Caco-2 (cell line): ENCODE results near the gene DOCK4. TPM values are rescaled to one million over a fixed set of nuclear protein-coding genes. Genes with fewer than 3 reads are reported as not detected.
A peak's percentile ranks its signal among the peaks of the same experiment; 100 is the strongest.

Source experiments
- BruUV-seq: library from RNA; stranded (reverse); fragments of 400-500 nt; replicated peaks from 2 replicates; lab custom pipeline; 2021; lab: Mats Ljungman, UMichigan
- CTCF ChIA-PET: fragments of 300-600 bp; sonication (Branson Sonifier 250); formaldehyde crosslinking; loops from one replicate; lab custom pipeline; 2022; ENCODE audit warnings: antibody characterized with exemption; lab: Charles Lee
- POLR2A ChIA-PET: fragments of 300-600 bp; sonication (Branson Sonifier 250); formaldehyde crosslinking; loops from one replicate; lab custom pipeline; 2022; ENCODE audit warnings: antibody characterized with exemption; lab: Charles Lee
- DNase-seq, 2 experiments: peaks; one replicate each; pipeline versions ENCODE4 v3.0.0 to v3.0.0-alpha.2; 2020 to 2022
- H3K27me3 ChIP-seq: replicated peaks from 2 replicates; pipeline ENCODE4 v1.6.0; 2011; ENCODE audit warnings: low read length; ENCODE audit not compliant: control insufficient read depth, insufficient read depth
- H3K36me3 ChIP-seq: 2 replicates; pipeline ENCODE4 v1.5.1; 2011; ENCODE audit warnings: low read length; ENCODE audit not compliant: control insufficient read depth, insufficient read depth
- H3K4me1 ChIP-seq: fragments of 250-450 bp; sonication (Bioruptor Pico); 2 replicates; pipeline ENCODE4 v1.5.1; 2020; ENCODE audit warnings: mild to moderate bottlenecking
- H3K4me3 ChIP-seq: 2 replicates; pipeline ENCODE4 v1.5.1; 2011; ENCODE audit warnings: low read depth, mild to moderate bottlenecking, control low read depth, low read length
- H3K9me3 ChIP-seq: fragments of 250-450 bp; sonication (Bioruptor Pico); 2 replicates; pipeline ENCODE4 v1.5.1; 2020; ENCODE audit warnings: mild to moderate bottlenecking, moderate library complexity
- H3K27ac Mint-ChIP-seq: one replicate; pipeline ENCODE4 v1.8.0; 2022; ENCODE audit warnings: mixed read lengths; ENCODE audit not compliant: unreplicated experiment
- H3K27me3 Mint-ChIP-seq: one replicate; pipeline ENCODE4 v1.8.0; 2022; ENCODE audit warnings: mixed read lengths; ENCODE audit not compliant: insufficient read depth, unreplicated experiment
- H3K36me3 Mint-ChIP-seq: one replicate; pipeline ENCODE4 v1.8.0; 2022; ENCODE audit warnings: mild to moderate bottlenecking, mixed read lengths; ENCODE audit not compliant: insufficient read depth, unreplicated experiment
- H3K4me1 Mint-ChIP-seq: one replicate; pipeline ENCODE4 v1.8.0; 2022; ENCODE audit warnings: low read depth, mixed read lengths; ENCODE audit not compliant: unreplicated experiment
- H3K4me3 Mint-ChIP-seq: one replicate; pipeline ENCODE4 v1.8.0; 2022; ENCODE audit warnings: mild to moderate bottlenecking, moderate library complexity, mixed read lengths; ENCODE audit not compliant: unreplicated experiment
- H3K9me3 Mint-ChIP-seq: one replicate; pipeline ENCODE4 v1.8.0; 2022; ENCODE audit warnings: mixed read lengths; ENCODE audit not compliant: unreplicated experiment
- CTCF ChIP-seq, 2 experiments: fragments of 200-600 bp in 1 of 2; IDR thresholded peaks; 1 replicate in 1 of 2; 2 replicates in 1 of 2; pipeline versions ENCODE4 v1.5.1 to v1.8.0; 2011 to 2022; ENCODE audit warnings: antibody characterized with exemption in 1 of 2, control low read depth in 1 of 2, inconsistent platforms in 1 of 2, low read depth in 1 of 2, low read length in 1 of 2, mild to moderate bottlenecking in 1 of 2, moderate library complexity in 1 of 2; ENCODE audit not compliant: insufficient read depth in 1 of 2, severe bottlenecking in 1 of 2, unreplicated experiment in 1 of 2
- intact Hi-C: fragments of 100-400 bp; cut with micrococcal nuclease; formaldehyde crosslinking; loops from one replicate; pipeline ENCODE4 v1.10.0; 2022; ENCODE audit not compliant: unreplicated experiment
- total RNA-seq: library from RNA; stranded (reverse); gene quantifications from 2 replicates; pipeline ENCODE4 v1.2.3, GENCODE V29; 2022

DOCK4 gene
- total RNA-seq, 1 experiment from 2014 or later, result 2.0 TPM

- H3K9me3 ChIP-seq, result no peaks in the 10 kb centered on the region
- no peak for TF ChIP-seq CTCF (IDR thresholded peaks at IDR 0.05; ENCODE audit: insufficient read depth in 1 of 2, low read depth in 1 of 2, low read length in 1 of 2, severe bottlenecking in 1 of 2, unreplicated experiment in 1 of 2)
- no peak overlapping the region for H3K27ac Mint-ChIP-seq
- no peaks in the 10 kb centered on the region for H3K27me3 Mint-ChIP-seq
- ChIA-PET CTCF (interaction anchor here (1.0 to 1.2 kb wide), 2 partner anchors 8 to 105 kb away, joined by 3 to 5 read pairs; no protein-coding TSS in a partner anchor), POLR2A (interaction anchor here (0.6 kb wide), 1 partner anchor 700 kb away, joined by 3 read pairs; the partner anchor contains the start of gene IFRD1)
- no peaks in the 10 kb centered on the region for H3K27me3 ChIP-seq
- no peaks in the 10 kb centered on the region for H3K36me3 ChIP-seq
- H3K4me1 Mint-ChIP-seq, result peaks cover 15% of the 10 kb centered on the region
- BruUV-seq, result no TSS peak
- no peak overlapping the region for H3K4me3 ChIP-seq
- no peak for DNase-seq
- intact Hi-C loops, result no loop called here
- peak overlapping the region; percentile 22 for H3K4me3 Mint-ChIP-seq
- peaks cover 25% of the 10 kb centered on the region for H3K4me1 ChIP-seq
- H3K36me3 Mint-ChIP-seq, result no peaks in the 10 kb centered on the region
- H3K9me3 Mint-ChIP-seq, result peaks cover 10% of the 10 kb centered on the region
Observed at GRCh38 chr7:111750228-111750627, 456.0 kb downstream of the DOCK4 start.

DNA sequence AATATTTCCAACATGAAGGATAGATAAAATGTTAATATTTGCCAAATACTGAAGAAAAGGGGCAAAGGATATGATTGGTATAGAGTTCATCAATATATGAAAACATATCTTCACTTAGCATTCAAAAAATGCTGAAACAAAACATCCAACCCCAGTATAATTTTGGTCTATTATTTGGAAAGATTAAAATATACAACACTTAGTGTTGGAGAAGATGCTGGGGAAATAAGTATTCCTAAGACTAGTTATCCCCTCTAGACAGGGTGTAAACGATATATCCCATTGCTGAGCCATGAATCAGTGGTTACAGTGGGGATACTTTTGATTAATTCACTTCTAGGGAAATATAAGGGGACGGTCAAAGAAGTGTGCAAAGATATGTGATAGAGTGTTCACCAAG lies 456.6 kb downstream of the DOCK4 start:
- H3K9me3 Mint-ChIP-seq, result peaks cover 10% of the 10 kb centered on the region
- no peaks in the 10 kb centered on the region for H3K36me3 ChIP-seq
- ChIA-PET POLR2A (interaction anchor here (0.6 kb wide), 1 partner anchor 701 kb away, joined by 3 read pairs; the partner anchor contains the start of gene IFRD1), CTCF (interaction anchor here (1.2 kb wide), 1 partner anchor 106 kb away, joined by 5 read pairs; no protein-coding TSS in a partner anchor)
- peaks cover 15% of the 10 kb centered on the region for H3K4me1 Mint-ChIP-seq
- no peak overlapping the region for H3K4me3 Mint-ChIP-seq
- H3K27ac Mint-ChIP-seq, result no peak overlapping the region
- BruUV-seq, result no TSS peak
- TF ChIP-seq CTCF (IDR thresholded peaks at IDR 0.05; ENCODE audit: insufficient read depth in 1 of 2, low read depth in 1 of 2, low read length in 1 of 2, severe bottlenecking in 1 of 2, unreplicated experiment in 1 of 2), result no peak
- peaks cover 25% of the 10 kb centered on the region for H3K4me1 ChIP-seq
- intact Hi-C loops, result no loop called here
- H3K27me3 Mint-ChIP-seq, result no peaks in the 10 kb centered on the region
- DNase-seq, result no peak
- H3K27me3 ChIP-seq, result no peaks in the 10 kb centered on the region
- H3K4me3 ChIP-seq, result no peak overlapping the region
- no peaks in the 10 kb centered on the region for H3K36me3 Mint-ChIP-seq
- H3K9me3 ChIP-seq, result no peaks in the 10 kb centered on the region

DNA sequence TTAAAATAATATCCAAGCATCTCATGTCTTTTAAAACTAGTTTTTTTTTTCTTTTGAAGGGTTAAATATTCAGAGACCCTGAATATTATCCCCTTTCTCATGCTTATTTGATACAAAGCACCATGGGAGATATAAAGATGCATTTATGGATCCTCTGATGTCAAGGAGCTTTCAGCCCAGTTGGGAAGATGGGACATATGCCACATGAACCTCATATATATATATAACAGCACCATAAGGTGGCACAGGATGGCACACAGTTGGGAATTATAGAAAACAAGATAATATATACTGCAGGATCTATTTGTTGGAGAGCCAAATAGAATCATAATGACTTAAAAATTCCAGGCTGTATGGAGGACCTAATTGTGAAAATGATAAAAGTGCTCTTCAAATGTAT lies 458.5 kb downstream of the DOCK4 start:
- no TSS peak for BruUV-seq
- POLR2A ChIA-PET, result no interaction called here
- H3K36me3 Mint-ChIP-seq, result peaks cover under 1% of the 10 kb centered on the region

More for the DNA sequence above, 458.5 kb downstream of the DOCK4 start:
- no peak for TF ChIP-seq CTCF (IDR thresholded peaks at IDR 0.05; ENCODE audit: insufficient read depth in 1 of 2, low read depth in 1 of 2, low read length in 1 of 2, severe bottlenecking in 1 of 2, unreplicated experiment in 1 of 2)
- H3K4me1 Mint-ChIP-seq, result peaks cover 15% of the 10 kb centered on the region
- no peak overlapping the region for H3K27ac Mint-ChIP-seq
- Histone ChIP-seq H3K27me3 (no peaks in the 10 kb centered on the region), H3K4me1 (peaks cover 25% of the 10 kb centered on the region), H3K36me3 (no peaks in the 10 kb centered on the region), H3K4me3 (no peak overlapping the region), H3K9me3 (no peaks in the 10 kb centered on the region)
- no peak for DNase-seq
- intact Hi-C loops, result loop anchor here (2.0 kb wide), 1 partner anchor 459 kb away; the partner anchor contains the start of genes DOCK4 and ZNF277
- CTCF ChIA-PET, result interaction anchor here (1.6 kb wide), 1 partner anchor 108 kb away, joined by 6 read pairs; no protein-coding TSS in a partner anchor
- peaks cover 10% of the 10 kb centered on the region for H3K9me3 Mint-ChIP-seq
- no peaks in the 10 kb centered on the region for H3K27me3 Mint-ChIP-seq
- H3K4me3 Mint-ChIP-seq, result no peak overlapping the region
